ENCODE results near the gene TSPAN17.

- TF ChIP-seq CTCF (IDR thresholded peaks at IDR 0.05) (no peak), POLR2A (IDR thresholded peaks at IDR 0.05) (no peak), EP300 (IDR thresholded peaks at IDR 0.05) (no peak)
Measured at GRCh38 chr5:176676361-176676824, 29.1 kb downstream of the TSPAN17 start.
